Caco-2 (cell line): ENCODE measurements around the gene NBL1. TPM values are rescaled to one million over a fixed set of nuclear protein-coding genes. Genes with fewer than 3 reads are reported as not detected.

Experiments used
- BruUV-seq: library from RNA; stranded (reverse); fragments of 400-500 nt; replicated peaks from 2 replicates; lab custom pipeline; 2021; lab: Mats Ljungman, UMichigan
- CTCF ChIA-PET: fragments of 300-600 bp; sonication (Branson Sonifier 250); formaldehyde crosslinking; loops from one replicate; lab custom pipeline; 2022; ENCODE audit warnings: antibody characterized with exemption; lab: Charles Lee
- POLR2A ChIA-PET: fragments of 300-600 bp; sonication (Branson Sonifier 250); formaldehyde crosslinking; loops from one replicate; lab custom pipeline; 2022; ENCODE audit warnings: antibody characterized with exemption; lab: Charles Lee
- DNase-seq, 2 experiments: peaks; one replicate each; pipeline versions ENCODE4 v3.0.0 to v3.0.0-alpha.2; 2020 to 2022
- H3K27me3 ChIP-seq: replicated peaks from 2 replicates; pipeline ENCODE4 v1.6.0; 2011; ENCODE audit warnings: low read length; ENCODE audit not compliant: control insufficient read depth, insufficient read depth
- H3K36me3 ChIP-seq: 2 replicates; pipeline ENCODE4 v1.5.1; 2011; ENCODE audit warnings: low read length; ENCODE audit not compliant: control insufficient read depth, insufficient read depth
- H3K4me1 ChIP-seq: fragments of 250-450 bp; sonication (Bioruptor Pico); 2 replicates; pipeline ENCODE4 v1.5.1; 2020; ENCODE audit warnings: mild to moderate bottlenecking
- H3K4me3 ChIP-seq: 2 replicates; pipeline ENCODE4 v1.5.1; 2011; ENCODE audit warnings: low read depth, mild to moderate bottlenecking, control low read depth, low read length
- H3K9me3 ChIP-seq: fragments of 250-450 bp; sonication (Bioruptor Pico); 2 replicates; pipeline ENCODE4 v1.5.1; 2020; ENCODE audit warnings: mild to moderate bottlenecking, moderate library complexity
- H3K27ac Mint-ChIP-seq: one replicate; pipeline ENCODE4 v1.8.0; 2022; ENCODE audit warnings: mixed read lengths; ENCODE audit not compliant: unreplicated experiment
- H3K27me3 Mint-ChIP-seq: one replicate; pipeline ENCODE4 v1.8.0; 2022; ENCODE audit warnings: mixed read lengths; ENCODE audit not compliant: insufficient read depth, unreplicated experiment
- H3K36me3 Mint-ChIP-seq: one replicate; pipeline ENCODE4 v1.8.0; 2022; ENCODE audit warnings: mild to moderate bottlenecking, mixed read lengths; ENCODE audit not compliant: insufficient read depth, unreplicated experiment
- H3K4me1 Mint-ChIP-seq: one replicate; pipeline ENCODE4 v1.8.0; 2022; ENCODE audit warnings: low read depth, mixed read lengths; ENCODE audit not compliant: unreplicated experiment
- H3K4me3 Mint-ChIP-seq: one replicate; pipeline ENCODE4 v1.8.0; 2022; ENCODE audit warnings: mild to moderate bottlenecking, moderate library complexity, mixed read lengths; ENCODE audit not compliant: unreplicated experiment
- H3K9me3 Mint-ChIP-seq: one replicate; pipeline ENCODE4 v1.8.0; 2022; ENCODE audit warnings: mixed read lengths; ENCODE audit not compliant: unreplicated experiment
- intact Hi-C: fragments of 100-400 bp; cut with micrococcal nuclease; formaldehyde crosslinking; loops from one replicate; pipeline ENCODE4 v1.10.0; 2022; ENCODE audit not compliant: unreplicated experiment
- total RNA-seq: library from RNA; stranded (reverse); gene quantifications from 2 replicates; pipeline ENCODE4 v1.2.3, GENCODE V29; 2022
- TF ChIP-seq, protein P1 (sequence below), 2 experiments: fragments of 200-600 bp in 1 of 2; IDR thresholded peaks; 1 replicate in 1 of 2; 2 replicates in 1 of 2; pipeline versions ENCODE4 v1.5.1 to v1.8.0; 2011 to 2022; ENCODE audit warnings: antibody characterized with exemption in 1 of 2, control low read depth in 1 of 2, inconsistent platforms in 1 of 2, low read depth in 1 of 2, low read length in 1 of 2, mild to moderate bottlenecking in 1 of 2, moderate library complexity in 1 of 2; ENCODE audit not compliant: insufficient read depth in 1 of 2, severe bottlenecking in 1 of 2, unreplicated experiment in 1 of 2

Gene NBL1
- total RNA-seq, 1 experiment from 2014 or later, result 24.0 TPM

- intact Hi-C loops, result no loop called here
- Mint-ChIP-seq H3K4me1 (no peaks in the 10 kb centered on the region), H3K36me3 (no peaks in the 10 kb centered on the region), H3K27ac (no peak overlapping the region), H3K27me3 (no peaks in the 10 kb centered on the region), H3K4me3 (no peak overlapping the region), H3K9me3 (no peaks in the 10 kb centered on the region)
- Histone ChIP-seq H3K36me3 (no peaks in the 10 kb centered on the region), H3K4me1 (no peaks in the 10 kb centered on the region), H3K9me3 (no peaks in the 10 kb centered on the region), H3K4me3 (no peak overlapping the region), H3K27me3 (no peaks in the 10 kb centered on the region)
- POLR2A ChIA-PET, result no interaction called here
- TF ChIP-seq, protein P1, sequence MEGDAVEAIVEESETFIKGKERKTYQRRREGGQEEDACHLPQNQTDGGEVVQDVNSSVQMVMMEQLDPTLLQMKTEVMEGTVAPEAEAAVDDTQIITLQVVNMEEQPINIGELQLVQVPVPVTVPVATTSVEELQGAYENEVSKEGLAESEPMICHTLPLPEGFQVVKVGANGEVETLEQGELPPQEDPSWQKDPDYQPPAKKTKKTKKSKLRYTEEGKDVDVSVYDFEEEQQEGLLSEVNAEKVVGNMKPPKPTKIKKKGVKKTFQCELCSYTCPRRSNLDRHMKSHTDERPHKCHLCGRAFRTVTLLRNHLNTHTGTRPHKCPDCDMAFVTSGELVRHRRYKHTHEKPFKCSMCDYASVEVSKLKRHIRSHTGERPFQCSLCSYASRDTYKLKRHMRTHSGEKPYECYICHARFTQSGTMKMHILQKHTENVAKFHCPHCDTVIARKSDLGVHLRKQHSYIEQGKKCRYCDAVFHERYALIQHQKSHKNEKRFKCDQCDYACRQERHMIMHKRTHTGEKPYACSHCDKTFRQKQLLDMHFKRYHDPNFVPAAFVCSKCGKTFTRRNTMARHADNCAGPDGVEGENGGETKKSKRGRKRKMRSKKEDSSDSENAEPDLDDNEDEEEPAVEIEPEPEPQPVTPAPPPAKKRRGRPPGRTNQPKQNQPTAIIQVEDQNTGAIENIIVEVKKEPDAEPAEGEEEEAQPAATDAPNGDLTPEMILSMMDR (IDR thresholded peaks at IDR 0.05; ENCODE audit: insufficient read depth in 1 of 2, low read depth in 1 of 2, low read length in 1 of 2, severe bottlenecking in 1 of 2, unreplicated experiment in 1 of 2), result no peak
- BruUV-seq, result no TSS peak
- CTCF ChIA-PET, result no interaction called here
- no peak for DNase-seq
Observed at GRCh38 chr1:19688041-19688842, 44.1 kb downstream of the NBL1 start.

DNA sequence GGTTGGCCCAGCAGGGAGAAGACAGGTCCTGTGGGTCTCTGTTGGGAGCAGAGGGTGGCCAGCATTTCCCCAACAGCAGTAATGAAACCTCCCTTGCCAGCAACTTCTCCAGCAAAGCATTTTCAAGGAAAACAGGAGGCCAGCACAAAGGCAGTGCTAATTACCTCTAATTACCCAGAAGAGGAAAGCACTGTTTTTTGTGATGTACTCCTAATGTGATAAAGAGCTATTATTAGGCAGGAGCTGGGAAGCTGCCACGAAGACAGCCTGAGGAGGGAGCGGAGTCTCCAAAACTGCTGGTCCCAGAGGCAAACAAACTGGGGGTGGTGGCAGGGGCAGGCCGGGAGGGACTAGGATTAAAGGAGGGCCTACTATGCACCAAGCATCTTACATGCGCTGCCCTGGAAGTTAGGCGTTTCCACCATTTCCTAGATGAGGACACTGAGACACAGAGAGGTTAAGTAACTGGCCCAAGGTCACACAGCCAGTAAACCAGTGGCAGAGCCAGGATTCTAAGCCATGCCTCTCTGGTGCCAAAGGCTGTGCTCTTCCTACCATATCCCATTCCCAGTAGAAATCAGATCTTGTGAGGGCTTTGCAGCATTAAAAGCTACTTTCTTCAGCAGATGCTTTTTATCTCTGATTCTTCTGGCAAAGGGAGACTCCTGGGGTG lies 45.1 kb downstream of the NBL1 start:
- no TSS peak for BruUV-seq
- no peak overlapping the region for H3K4me3 Mint-ChIP-seq

DNA sequence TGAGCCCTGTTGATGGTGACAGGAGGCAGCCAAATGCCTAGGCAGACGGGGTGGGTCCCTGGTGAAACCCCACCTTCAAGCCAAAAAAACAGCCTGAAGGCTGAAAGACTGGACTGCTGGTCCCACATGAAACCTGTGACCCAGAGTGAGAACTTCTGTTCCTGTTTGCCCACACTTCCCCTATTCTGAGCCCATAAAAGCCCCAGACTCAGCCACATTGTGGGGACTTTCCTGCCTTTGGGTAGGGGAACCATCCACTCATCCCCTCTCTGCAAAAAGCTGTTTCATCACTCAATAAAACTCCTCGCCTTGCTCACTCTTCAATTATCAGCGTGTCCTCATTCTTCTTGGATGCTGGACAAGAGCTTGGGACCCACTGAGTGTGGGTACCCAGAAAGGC lies 45.7 kb downstream of the NBL1 start:
- DNase-seq, result no peak
- BruUV-seq, result no TSS peak
- ChIA-PET CTCF (no interaction called here), POLR2A (no interaction called here)
- Histone ChIP-seq H3K36me3 (no peaks in the 10 kb centered on the region), H3K27me3 (no peaks in the 10 kb centered on the region), H3K9me3 (no peaks in the 10 kb centered on the region), H3K4me1 (no peaks in the 10 kb centered on the region), H3K4me3 (no peak overlapping the region)
- H3K36me3 Mint-ChIP-seq, result no peaks in the 10 kb centered on the region
- H3K4me3 Mint-ChIP-seq, result no peak overlapping the region
- TF ChIP-seq, protein P1 (IDR thresholded peaks at IDR 0.05; ENCODE audit: insufficient read depth in 1 of 2, low read depth in 1 of 2, low read length in 1 of 2, severe bottlenecking in 1 of 2, unreplicated experiment in 1 of 2), result no peak
- intact Hi-C loops, result no loop called here
- H3K27me3 Mint-ChIP-seq, result no peaks in the 10 kb centered on the region
- no peaks in the 10 kb centered on the region for H3K9me3 Mint-ChIP-seq
- H3K4me1 Mint-ChIP-seq, result no peaks in the 10 kb centered on the region
- H3K27ac Mint-ChIP-seq, result no peak overlapping the region

More for the DNA sequence above, 45.1 kb downstream of the NBL1 start:
- Mint-ChIP-seq H3K9me3 (no peaks in the 10 kb centered on the region), H3K4me1 (no peaks in the 10 kb centered on the region), H3K27ac (no peak overlapping the region), H3K36me3 (no peaks in the 10 kb centered on the region), H3K27me3 (no peaks in the 10 kb centered on the region)
- Histone ChIP-seq H3K4me1 (no peaks in the 10 kb centered on the region), H3K9me3 (no peaks in the 10 kb centered on the region), H3K36me3 (no peaks in the 10 kb centered on the region), H3K27me3 (no peaks in the 10 kb centered on the region), H3K4me3 (no peak overlapping the region)
- CTCF ChIA-PET, result no interaction called here
- TF ChIP-seq, protein P1 (IDR thresholded peaks at IDR 0.05; ENCODE audit: insufficient read depth in 1 of 2, low read depth in 1 of 2, low read length in 1 of 2, severe bottlenecking in 1 of 2, unreplicated experiment in 1 of 2), result no peak
- intact Hi-C loops, result no loop called here
- no peak for DNase-seq
- POLR2A ChIA-PET, result no interaction called here
